HK-2 (cell line): ENCODE measurements around the gene MR1.

Experiments used
- DNase-seq: peaks from one replicate; pipeline ENCODE4 v3.0.0-alpha.2; 2018; ENCODE audit not compliant: unreplicated experiment

Gene MR1

DNA sequence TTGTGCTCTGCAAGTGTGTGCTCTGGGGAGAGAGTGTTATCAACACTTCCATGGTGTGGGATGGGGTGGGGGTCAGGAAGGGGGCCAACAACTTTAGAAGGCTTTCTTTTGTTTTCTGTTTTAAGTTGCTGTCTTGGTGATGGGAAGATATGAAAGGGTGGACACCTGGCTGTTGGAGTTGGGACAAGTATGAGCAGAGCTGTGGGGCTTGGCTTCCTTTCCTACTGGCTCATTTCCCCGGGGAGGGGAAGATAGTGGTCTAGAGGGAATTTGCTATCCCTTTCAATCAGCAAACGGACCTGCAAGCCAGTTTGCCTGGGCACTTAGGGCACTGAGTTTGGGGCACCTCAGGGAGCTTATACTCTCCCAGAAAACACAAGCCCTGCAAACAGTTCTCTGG, 73.9 kb downstream of the MR1 start:
- no peak for DNase-seq

- DNase-seq, result no peak
Observed at GRCh38 chr1:181108304-181108867, 74.6 kb downstream of the MR1 start.

GRCh38 chr1:181110013-181110412, 76.2 kb downstream of the MR1 start:
- DNase-seq, result no peak
